Measurements from ENCODE around the gene KRT40. TPM values are rescaled to one million over a fixed set of nuclear protein-coding genes. Genes with fewer than 3 reads are reported as not detected.

The KRT40 gene
- total and polyA plus RNA-seq, 9 of the 15 experiments (the other 6 are each of a cell fraction or from before 2014, with no cell fraction given): not detected

- Histone ChIP-seq H3K4me3 (no peak overlapping the region), H3K79me2 (ENCODE audit: control insufficient read depth, insufficient read depth, low read length) (no peaks in the 10 kb centered on the region), H3K27ac (ENCODE audit: extremely low read depth, low read depth, low read length) (no peak overlapping the region), H2AFZ (ENCODE audit: low read depth, low read length) (no peak overlapping the region), H3K9ac (ENCODE audit: insufficient read depth in 1 of 2, low read depth in 2 of 2, low read length in 2 of 2) (no peak overlapping the region), H3K4me1 (replicated peaks in 1 of 2; ENCODE audit: control insufficient read depth in 2 of 2, insufficient read depth in 2 of 2, low read length in 2 of 2) (no peaks in the 10 kb centered on the region), H3K4me2 (ENCODE audit: insufficient read depth, low read length) (no peak overlapping the region), H3K9me1 (ENCODE audit: control insufficient read depth, insufficient read depth, low read length) (no peaks in the 10 kb centered on the region), H4K20me1 (replicated peaks; ENCODE audit: control insufficient read depth, insufficient read depth, low read length) (no peaks in the 10 kb centered on the region), H3K36me3 (ENCODE audit: control insufficient read depth, insufficient read depth, low read length) (no peaks in the 10 kb centered on the region), H3K9me3 (replicated peaks; ENCODE audit: control insufficient read depth, insufficient read depth, low read depth, low read length) (no peaks in the 10 kb centered on the region), H3K27me3 (ENCODE audit: control insufficient read depth in 2 of 2, insufficient read depth in 2 of 2, low read length in 2 of 2) (peaks cover 0 to 11% of the 10 kb centered on the region in 2 experiments; a peak in 2 of 5 replicates)
- FAIRE-seq (no peak), ATAC-seq (no peak), DNase-seq (ENCODE audit: extremely low read depth in 1 of 4, low spot score in 3 of 4) (no peak)
- 0% methylated on average over 2 of the region's 2 CpGs for WGBS (ENCODE audit: insufficient coverage, low coverage, missing lambda C conversion rate)
- POLR2A ChIA-PET: no interaction called here
- no peak for TF ChIP-seq HLTF (IDR thresholded peaks at IDR 0.05)
- TF ChIP-seq ZBTB7A (IDR thresholded peaks at IDR 0.05; ENCODE audit: borderline replicate concordance, control insufficient read depth, low read depth, low read length): no peak
- intact Hi-C loops (cut with micrococcal nuclease) (no loop called here), in situ Hi-C loops (cut with MboI) (no loop called here)
- CTCF ChIA-PET (ENCODE audit: low intra/inter-chr PET ratio): no interaction called here
- BruUV-seq (replicated peaks): no TSS peak
These were observed 30.2 kb downstream of the KRT40 start for GRCh38 chr17:40953881-40954280.

- in situ Hi-C loops (cut with MboI): no loop called here
- intact Hi-C loops (cut with micrococcal nuclease): no loop called here
- ATAC-seq: no peak
- BruUV-seq (replicated peaks): no TSS peak
- H3K9ac ChIP-seq (ENCODE audit: insufficient read depth in 1 of 2, low read depth in 2 of 2, low read length in 2 of 2): no peak overlapping the region
- H3K36me3 ChIP-seq (ENCODE audit: control insufficient read depth, insufficient read depth, low read length): no peaks in the 10 kb centered on the region
- no peak overlapping the region for H2AFZ ChIP-seq (ENCODE audit: low read depth, low read length)
- WGBS (ENCODE audit: insufficient coverage, low coverage, missing lambda C conversion rate): 0% methylated on average over 1 of the region's 1 CpG
- peaks cover 0 to 11% of the 10 kb centered on the region in 2 experiments; a peak in 2 of 5 replicates for H3K27me3 ChIP-seq (ENCODE audit: control insufficient read depth in 2 of 2, insufficient read depth in 2 of 2, low read length in 2 of 2)
- H3K9me3 ChIP-seq (replicated peaks; ENCODE audit: control insufficient read depth, insufficient read depth, low read depth, low read length): no peaks in the 10 kb centered on the region
- H3K79me2 ChIP-seq (ENCODE audit: control insufficient read depth, insufficient read depth, low read length): no peaks in the 10 kb centered on the region
- no peak overlapping the region for H3K4me3 ChIP-seq
- no peak overlapping the region for H3K4me2 ChIP-seq (ENCODE audit: insufficient read depth, low read length)
- H4K20me1 ChIP-seq (replicated peaks; ENCODE audit: control insufficient read depth, insufficient read depth, low read length): no peaks in the 10 kb centered on the region
- no peak for FAIRE-seq
- POLR2A ChIA-PET: interaction anchor here (0.7 kb wide), 1 partner anchor 12 kb away, joined by 5 read pairs; no protein-coding TSS in a partner anchor
- H3K4me1 ChIP-seq (replicated peaks in 1 of 2; ENCODE audit: control insufficient read depth in 2 of 2, insufficient read depth in 2 of 2, low read length in 2 of 2): no peaks in the 10 kb centered on the region
- CTCF ChIA-PET (ENCODE audit: low intra/inter-chr PET ratio): no interaction called here
- no peak overlapping the region for H3K27ac ChIP-seq (ENCODE audit: extremely low read depth, low read depth, low read length)
- no peak for DNase-seq (ENCODE audit: extremely low read depth in 1 of 4, low spot score in 3 of 4)
- H3K9me1 ChIP-seq (ENCODE audit: control insufficient read depth, insufficient read depth, low read length): no peaks in the 10 kb centered on the region
- TF ChIP-seq ZNF318 (IDR thresholded peaks at IDR 0.05; ENCODE audit: borderline replicate concordance in 1 of 2, low read depth in 1 of 2): no peak
- TF ChIP-seq SMAD4 (CRISPR knock-in tag; conservative IDR thresholded peaks at IDR 0.05): no peak
- TF ChIP-seq, protein P1, sequence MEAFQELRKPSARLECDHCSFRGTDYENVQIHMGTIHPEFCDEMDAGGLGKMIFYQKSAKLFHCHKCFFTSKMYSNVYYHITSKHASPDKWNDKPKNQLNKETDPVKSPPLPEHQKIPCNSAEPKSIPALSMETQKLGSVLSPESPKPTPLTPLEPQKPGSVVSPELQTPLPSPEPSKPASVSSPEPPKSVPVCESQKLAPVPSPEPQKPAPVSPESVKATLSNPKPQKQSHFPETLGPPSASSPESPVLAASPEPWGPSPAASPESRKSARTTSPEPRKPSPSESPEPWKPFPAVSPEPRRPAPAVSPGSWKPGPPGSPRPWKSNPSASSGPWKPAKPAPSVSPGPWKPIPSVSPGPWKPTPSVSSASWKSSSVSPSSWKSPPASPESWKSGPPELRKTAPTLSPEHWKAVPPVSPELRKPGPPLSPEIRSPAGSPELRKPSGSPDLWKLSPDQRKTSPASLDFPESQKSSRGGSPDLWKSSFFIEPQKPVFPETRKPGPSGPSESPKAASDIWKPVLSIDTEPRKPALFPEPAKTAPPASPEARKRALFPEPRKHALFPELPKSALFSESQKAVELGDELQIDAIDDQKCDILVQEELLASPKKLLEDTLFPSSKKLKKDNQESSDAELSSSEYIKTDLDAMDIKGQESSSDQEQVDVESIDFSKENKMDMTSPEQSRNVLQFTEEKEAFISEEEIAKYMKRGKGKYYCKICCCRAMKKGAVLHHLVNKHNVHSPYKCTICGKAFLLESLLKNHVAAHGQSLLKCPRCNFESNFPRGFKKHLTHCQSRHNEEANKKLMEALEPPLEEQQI (IDR thresholded peaks at IDR 0.05): no peak
These were observed 31.5 kb downstream of the KRT40 start for GRCh38 chr17:40952661-40953060.

All from K562 (cell line).